Epithelial cell of proximal tubule (primary cell): ENCODE data around the gene SKAP1. TPM values are rescaled to one million over a fixed set of nuclear protein-coding genes. Genes with fewer than 3 reads are reported as not detected.
"Not testable (repeated sequence)": the region's sequence is repeated elsewhere in the genome, so short reads cannot be mapped to it uniquely, and the experiment has no call there.

Experiments used
- DNase-seq: peaks from one replicate; pipeline ENCODE4 v3.0.0-alpha.2; 2011; ENCODE audit warnings: low read depth
- H3K4me3 ChIP-seq: 2 replicates; pipeline ENCODE4 v1.5.1; 2011; ENCODE audit warnings: low read depth, mild to moderate bottlenecking, low read length
- total RNA-seq: library from RNA; depleted of rRNA; stranded (reverse); fragments of >200 nt; gene quantifications from 2 replicates; pipeline ENCODE4 v1.2.3, GENCODE V29; 2015
- TF ChIP-seq, protein P1 (sequence below): conservative IDR thresholded peaks from 2 replicates; pipeline ENCODE4 v1.5.1; 2012; ENCODE audit warnings: low read depth, mild to moderate bottlenecking, low read length

Gene SKAP1
- total RNA-seq, 1 donor from 2014 or later: 11.4 TPM

DNA sequence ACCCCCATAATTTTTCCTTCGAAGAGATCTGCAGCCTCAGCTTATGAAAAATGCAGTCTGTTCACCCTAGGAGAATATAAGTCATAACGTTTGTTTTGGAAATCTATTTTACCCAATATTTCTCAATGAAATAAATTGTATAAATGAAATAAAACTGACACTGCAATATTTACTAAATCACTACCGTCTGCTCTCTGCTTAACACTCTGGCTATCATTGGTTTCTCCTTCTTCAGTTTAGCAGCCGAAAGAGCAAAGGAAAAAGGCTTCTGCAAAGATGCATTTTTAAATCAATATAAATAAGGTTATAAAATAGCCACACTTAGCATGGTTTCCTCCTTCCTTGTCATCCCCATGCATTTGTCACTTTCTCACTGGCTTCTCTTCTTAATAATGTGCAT is 174.3 kb downstream of the SKAP1 start:
- DNase-seq: no peak
- TF ChIP-seq, protein P1, sequence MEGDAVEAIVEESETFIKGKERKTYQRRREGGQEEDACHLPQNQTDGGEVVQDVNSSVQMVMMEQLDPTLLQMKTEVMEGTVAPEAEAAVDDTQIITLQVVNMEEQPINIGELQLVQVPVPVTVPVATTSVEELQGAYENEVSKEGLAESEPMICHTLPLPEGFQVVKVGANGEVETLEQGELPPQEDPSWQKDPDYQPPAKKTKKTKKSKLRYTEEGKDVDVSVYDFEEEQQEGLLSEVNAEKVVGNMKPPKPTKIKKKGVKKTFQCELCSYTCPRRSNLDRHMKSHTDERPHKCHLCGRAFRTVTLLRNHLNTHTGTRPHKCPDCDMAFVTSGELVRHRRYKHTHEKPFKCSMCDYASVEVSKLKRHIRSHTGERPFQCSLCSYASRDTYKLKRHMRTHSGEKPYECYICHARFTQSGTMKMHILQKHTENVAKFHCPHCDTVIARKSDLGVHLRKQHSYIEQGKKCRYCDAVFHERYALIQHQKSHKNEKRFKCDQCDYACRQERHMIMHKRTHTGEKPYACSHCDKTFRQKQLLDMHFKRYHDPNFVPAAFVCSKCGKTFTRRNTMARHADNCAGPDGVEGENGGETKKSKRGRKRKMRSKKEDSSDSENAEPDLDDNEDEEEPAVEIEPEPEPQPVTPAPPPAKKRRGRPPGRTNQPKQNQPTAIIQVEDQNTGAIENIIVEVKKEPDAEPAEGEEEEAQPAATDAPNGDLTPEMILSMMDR: no peak

DNA sequence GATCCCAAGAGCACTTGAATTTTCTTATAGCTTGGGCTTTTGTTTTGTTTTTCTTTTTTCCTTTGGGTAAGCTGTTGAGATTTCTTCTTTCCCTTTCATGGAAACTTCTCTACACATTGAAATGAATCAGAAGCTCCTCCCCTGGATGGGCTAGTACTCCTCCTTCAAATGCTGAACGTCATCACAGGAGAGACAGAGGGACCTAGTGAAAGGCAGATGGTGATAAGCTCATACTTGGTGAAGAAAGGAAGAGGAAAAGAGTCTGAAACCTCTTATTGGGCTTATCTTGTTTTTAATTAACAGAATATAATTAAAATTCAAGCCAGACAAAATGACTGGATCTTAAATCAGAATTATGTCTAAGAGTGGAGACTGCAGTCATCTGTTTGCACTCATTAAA is 175.1 kb downstream of the SKAP1 start:
- TF ChIP-seq, protein P1: no peak
- DNase-seq: no peak
- no peak overlapping the region for H3K4me3 ChIP-seq

More for the DNA sequence above, 174.3 kb downstream of the SKAP1 start:
- H3K4me3 ChIP-seq: no peak overlapping the region

DNA sequence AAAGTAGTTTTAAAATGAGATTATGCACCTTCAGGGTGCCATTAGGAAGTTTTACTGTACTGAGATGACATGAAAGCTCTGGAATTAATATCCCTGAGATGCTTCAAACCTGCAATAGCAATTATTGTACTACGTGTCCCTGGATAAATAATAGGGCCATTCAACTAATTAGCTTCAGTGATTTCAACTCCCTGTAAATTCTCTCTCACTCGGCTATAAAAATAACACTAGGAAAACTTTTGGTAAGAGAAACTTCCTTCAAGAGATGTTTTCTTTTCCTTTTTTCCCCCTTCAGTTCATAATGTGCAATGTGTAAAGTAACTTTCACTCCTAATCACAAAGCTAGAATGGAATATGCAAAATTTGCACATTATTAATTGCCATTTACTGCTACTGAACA is 176.0 kb downstream of the SKAP1 start:
- TF ChIP-seq, protein P1: no peak
- DNase-seq: no peak
- no peak overlapping the region for H3K4me3 ChIP-seq

DNA sequence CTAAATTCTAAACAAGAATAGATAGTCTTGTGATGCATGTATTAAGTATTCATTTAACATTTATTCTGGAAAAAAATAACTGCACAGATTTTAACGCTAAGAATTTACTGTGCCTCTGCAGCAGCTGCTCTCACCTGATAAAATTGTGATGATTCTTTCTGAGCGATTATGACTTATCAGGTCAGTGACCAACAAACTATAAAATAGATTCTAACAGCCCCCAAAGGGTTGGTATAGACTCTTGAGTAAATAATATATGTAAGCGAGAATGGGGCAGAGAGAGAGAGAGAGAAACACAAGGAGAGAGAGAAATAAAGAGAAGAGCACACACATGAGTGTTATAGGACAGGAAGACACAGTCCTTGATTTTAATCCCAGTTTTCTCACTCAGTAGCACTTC is 178.1 kb downstream of the SKAP1 start:
- no peak overlapping the region for H3K4me3 ChIP-seq
- DNase-seq: no peak
- TF ChIP-seq, protein P1: no peak

DNA sequence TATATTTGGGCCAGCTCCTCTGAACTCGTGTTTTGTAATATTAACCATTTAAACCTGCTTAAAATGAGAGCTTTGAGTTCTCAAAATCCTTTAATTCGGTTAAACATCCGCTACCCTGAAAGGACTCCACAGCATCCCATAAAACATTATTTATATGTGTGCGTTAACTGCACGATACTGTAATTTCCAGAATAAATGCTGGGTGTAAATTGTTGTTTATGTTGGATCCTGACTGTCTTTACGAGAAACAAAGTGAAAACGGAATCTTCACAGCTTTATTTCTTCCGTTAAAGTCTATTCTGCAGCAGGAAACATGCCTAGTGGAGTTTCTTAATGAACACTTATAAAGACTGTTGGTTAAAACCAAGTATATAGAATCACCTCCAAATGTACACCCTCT is 179.1 kb downstream of the SKAP1 start:
- no peak overlapping the region for H3K4me3 ChIP-seq
- TF ChIP-seq, protein P1: no peak

DNA sequence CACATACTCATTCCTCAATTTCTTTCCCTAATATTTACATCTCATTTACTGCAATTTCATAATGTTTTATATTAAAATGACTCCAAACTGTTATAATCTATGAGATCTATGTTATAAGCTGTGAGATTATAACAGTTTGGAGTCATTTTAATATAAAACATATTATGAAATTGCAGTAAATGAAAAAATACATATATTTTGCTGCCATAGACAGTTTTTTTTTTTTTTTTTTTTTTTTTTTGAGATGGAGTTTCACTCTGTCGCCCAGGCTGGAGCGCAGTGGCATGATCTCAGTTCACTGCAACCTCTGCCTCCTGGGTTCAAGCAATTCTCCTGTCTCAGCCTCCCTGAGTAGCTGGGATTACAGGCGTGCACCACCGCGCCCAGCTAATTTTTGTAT is 180.0 kb downstream of the SKAP1 start:
- not testable (repeated sequence) for H3K4me3 ChIP-seq, DNase-seq

More for the DNA sequence above, 179.1 kb downstream of the SKAP1 start:
- no peak for DNase-seq

DNA sequence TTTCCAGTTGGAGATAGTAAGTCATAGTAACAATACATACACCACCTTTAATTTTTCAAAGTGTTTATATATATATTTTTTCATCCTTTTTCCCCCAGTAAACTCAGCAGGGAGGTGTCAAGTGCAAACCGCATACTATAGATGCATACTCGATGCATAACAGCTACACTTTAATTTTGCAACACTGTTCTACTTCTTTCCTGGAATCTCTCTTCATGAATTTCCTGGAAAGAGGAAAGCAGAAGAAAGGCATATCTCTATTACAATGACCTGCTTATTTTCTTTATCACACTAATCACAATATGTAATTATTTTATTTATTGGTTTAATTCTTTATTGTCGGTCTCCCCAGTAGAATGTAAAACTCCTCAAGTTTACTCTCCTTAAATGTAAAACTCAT is 182.4 kb downstream of the SKAP1 start:
- DNase-seq: no peak
- TF ChIP-seq, protein P1: no peak

DNA sequence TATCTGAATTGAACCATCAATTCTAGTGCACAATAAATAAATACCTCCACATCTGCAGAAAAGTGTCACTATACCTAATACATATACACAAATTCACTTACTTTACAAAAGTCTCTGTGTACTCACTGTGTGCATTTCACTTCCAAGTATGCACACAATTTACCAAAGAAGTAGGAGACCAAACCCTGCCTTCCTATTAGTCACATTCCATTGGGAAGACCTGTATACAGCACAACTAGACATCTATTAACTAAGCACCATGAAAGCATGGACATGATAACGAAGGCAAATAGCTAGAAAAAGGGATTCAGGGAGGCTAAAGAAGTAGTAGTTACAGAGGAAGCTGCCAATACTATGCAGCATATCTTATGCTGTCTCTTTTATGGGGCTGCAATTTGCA is 183.0 kb downstream of the SKAP1 start:
- H3K4me3 ChIP-seq: no peak overlapping the region
- DNase-seq: no peak
- TF ChIP-seq, protein P1: no peak

More for the DNA sequence above, 182.4 kb downstream of the SKAP1 start:
- H3K4me3 ChIP-seq: no peak overlapping the region
